Body of pancreas (tissue), 4 donors: ENCODE results near the gene LGR4.

Experiments used
- CTCF ChIP-seq, 7 experiments: fragments of 450-650 bp in 4 of 7; fragments of 200-600 bp in 3 of 7; sonication (generic) in 3 of 7; IDR thresholded peaks; one replicate each; pipeline ENCODE4 v1.5.1; 2016 to 2019; ENCODE audit warnings: antibody characterized with exemption in 7 of 7
- POLR2A ChIP-seq, 3 donors: fragments of 450-650 bp; IDR thresholded peaks; one replicate each; pipeline ENCODE4 v1.6.1; 2016; ENCODE audit warnings: antibody characterized with exemption in 3 of 3, mild to moderate bottlenecking in 2 of 3

- TF ChIP-seq CTCF (IDR thresholded peaks at IDR 0.05) (no peak), POLR2A (IDR thresholded peaks at IDR 0.05) (no peak)
These were observed 114.3 kb downstream of the LGR4 start for GRCh38 chr11:27358296-27358695.
